DMS79 treated with DMSO at 0.1 percent for 48 hours (cell line): ENCODE data around the gene MRPL52.
"Not testable (repeated sequence)": the region's sequence is repeated elsewhere in the genome, so short reads cannot be mapped to it uniquely, and the experiment has no call there.

Source experiments
- DNase-seq: peaks from one replicate; lab custom pipeline; 2025; lab: John Stamatoyannopoulos, UW

The MRPL52 gene

GRCh38 chr14:22839159-22839779, 9.6 kb downstream of the MRPL52 start:
- no peak for DNase-seq

DNA sequence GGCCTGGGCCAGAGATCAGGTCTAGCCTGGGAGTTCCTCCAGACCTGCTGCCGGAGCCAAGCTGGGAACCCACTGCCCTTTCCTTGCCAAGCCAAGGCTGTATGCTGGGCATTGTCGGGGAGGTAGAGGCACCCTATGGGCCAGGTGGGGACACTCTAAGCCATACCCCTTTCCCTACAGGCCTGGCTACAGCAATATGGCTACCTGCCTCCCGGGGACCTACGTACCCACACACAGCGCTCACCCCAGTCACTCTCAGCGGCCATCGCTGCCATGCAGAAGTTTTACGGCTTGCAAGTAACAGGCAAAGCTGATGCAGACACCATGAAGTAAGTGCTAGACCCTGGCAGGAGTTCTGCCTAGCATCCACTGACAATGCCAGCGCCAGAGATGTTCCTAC, 11.6 kb downstream of the MRPL52 start:
- no peak for DNase-seq

DNA sequence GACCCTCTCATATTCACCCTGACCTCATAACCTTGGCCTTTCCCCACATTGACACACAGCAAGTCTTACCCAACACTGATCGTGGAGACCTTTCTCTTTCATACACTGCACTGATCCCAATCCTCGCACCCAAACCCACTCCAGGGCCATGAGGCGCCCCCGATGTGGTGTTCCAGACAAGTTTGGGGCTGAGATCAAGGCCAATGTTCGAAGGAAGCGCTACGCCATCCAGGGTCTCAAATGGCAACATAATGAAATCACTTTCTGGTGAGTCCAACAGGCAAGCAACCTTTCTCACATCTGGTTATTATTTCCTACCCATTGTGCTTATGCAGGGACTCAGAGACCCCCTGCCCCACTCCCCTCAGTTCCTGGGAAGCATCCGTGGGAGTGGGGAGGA, 12.1 kb downstream of the MRPL52 start:
- no peak for DNase-seq

DNA sequence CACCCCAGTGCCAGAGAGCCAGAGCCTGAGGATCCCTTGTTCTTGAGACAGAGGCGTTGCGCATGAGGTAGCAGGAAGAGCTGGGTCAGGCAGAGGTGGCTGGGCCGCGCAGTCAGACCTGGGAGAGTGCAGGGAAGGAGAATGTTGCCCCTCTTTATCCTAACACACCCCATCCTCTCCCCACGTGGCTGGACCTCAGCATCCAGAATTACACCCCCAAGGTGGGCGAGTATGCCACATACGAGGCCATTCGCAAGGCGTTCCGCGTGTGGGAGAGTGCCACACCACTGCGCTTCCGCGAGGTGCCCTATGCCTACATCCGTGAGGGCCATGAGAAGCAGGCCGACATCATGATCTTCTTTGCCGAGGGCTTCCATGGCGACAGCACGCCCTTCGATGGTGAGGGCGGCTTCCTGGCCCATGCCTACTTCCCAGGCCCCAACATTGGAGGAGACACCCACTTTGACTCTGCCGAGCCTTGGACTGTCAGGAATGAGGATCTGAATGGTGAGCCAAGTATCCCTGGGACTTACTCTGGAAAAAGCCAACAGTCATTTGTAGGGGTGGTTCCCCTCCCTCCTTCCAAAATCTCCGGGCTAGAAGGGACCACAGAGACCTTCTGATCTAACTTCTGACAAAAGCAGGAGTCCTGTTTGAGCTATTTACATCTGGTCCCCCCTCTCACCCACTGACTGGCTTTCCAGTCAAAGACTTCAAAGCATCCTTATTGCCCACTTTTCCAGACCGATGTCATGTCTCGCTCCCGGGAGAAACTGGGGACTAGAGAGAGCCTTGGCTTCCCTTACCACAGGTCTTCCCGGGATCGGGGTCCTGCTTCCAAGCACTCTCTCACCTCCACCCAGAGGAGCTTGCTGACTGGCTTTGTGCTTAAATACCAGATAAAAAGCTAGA, 12.8 kb downstream of the MRPL52 start:
- DNase-seq, result no peak

DNA sequence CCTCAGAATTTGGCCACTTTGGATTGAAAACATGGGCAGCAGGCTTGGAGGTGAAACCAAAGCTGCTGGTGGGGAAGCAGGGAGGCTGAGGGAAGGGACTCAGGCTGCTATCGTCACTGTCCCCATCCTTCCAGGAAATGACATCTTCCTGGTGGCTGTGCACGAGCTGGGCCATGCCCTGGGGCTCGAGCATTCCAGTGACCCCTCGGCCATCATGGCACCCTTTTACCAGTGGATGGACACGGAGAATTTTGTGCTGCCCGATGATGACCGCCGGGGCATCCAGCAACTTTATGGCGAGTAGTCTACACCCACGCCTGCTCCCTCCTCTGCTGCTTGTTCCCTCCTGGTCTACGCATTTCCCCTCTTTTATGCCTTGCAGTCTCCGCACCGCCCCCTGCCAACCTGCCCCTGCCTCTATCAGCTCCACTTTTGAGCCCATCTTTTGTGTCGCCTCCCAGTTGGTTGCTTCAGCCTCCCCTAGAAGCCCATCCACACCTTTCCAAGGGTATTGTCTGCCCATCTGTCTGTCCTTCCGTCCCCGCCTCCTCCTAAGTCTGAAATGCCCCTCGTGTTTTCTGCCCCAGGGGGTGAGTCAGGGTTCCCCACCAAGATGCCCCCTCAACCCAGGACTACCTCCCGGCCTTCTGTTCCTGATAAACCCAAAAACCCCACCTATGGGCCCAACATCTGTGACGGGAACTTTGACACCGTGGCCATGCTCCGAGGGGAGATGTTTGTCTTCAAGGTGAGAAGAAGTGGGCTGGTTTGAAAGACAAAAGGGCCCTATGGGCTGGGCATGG, 13.6 kb downstream of the MRPL52 start:
- no peak for DNase-seq

GRCh38 chr14:22844221-22845102, 14.8 kb downstream of the MRPL52 start:
- DNase-seq, result no peak

GRCh38 chr14:22845103-22845394, 15.4 kb downstream of the MRPL52 start:
- DNase-seq, result no peak

- DNase-seq, result no peak
These were observed 16.3 kb downstream of the MRPL52 start for GRCh38 chr14:22845821-22846625.

GRCh38 chr14:22846811-22847307, 17.2 kb downstream of the MRPL52 start:
- no peak for DNase-seq

DNA sequence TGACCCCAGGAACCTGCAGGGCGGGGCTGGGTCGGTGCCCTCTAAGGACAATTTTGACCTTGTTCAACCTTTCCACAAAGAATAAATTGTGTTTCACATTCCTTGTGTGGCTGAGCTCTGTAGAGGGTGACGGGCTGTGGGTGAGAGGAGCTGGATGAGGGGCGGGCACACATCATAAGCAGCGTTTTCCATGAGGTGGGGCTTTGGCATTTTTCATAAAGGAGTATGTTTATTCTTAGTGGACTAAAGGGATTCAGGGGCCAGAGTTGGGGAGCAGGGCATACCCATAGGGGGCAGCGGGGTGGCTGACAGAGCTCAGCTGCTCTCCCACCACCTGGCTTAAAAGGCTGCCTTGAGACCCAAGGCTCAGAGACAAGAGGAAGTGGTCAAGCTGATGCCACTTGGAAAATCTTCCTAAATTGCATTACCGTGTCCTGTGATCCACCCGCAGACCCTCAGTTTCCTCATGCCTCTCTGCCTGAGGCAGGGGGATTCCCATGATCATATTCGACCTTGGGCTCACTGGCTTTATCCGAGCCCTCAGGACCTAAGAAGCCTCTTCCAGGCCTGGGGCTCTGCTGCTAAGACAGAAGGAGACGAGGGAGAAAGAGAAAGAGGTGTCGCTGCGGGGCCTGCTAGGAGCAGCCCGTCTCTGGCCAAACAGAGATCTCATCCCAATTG, 18.1 kb downstream of the MRPL52 start:
- DNase-seq, result no peak

DNA sequence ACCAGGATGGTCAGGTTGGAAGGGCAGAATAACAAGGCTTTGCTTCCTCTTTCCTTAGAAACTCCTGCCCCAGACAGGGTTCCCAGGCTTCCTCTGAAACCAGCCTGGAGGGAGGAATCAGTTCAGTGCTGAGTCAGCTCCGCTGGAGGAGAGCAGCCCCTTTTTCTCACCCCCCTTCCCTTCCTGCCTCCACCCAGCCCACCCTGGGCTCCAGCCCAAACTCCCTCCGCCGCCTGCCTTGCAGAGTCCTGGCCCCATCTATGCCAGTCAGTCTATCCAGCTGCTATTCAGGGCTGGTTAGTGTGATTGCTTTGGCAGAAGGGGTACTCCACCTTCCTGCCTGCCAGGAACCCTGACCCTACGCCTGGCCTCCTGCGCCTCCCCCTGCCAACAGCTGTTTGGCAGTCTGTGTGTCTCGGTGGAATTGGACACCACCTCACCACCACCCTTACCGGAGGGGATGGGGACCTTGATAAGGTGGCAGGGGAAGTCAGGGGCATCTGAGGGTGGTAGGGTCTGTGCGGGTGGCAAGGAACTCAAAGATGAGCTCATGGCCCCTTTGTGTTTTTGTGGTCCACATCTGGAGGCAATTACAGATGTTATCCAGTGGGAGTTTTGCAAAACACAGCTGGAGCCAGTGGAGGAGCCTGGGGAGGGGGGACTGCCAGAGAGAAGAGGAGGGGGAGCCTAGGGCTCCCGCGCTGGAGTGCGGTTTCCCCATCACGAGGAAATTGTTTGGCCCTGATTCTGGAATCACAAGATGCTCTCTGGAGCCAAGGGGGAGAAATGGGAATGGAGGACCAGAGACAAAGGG, 18.9 kb downstream of the MRPL52 start:
- DNase-seq, result peak; percentile 60

GRCh38 chr14:22849212-22849819, 19.6 kb downstream of the MRPL52 start:
- DNase-seq, result peak; percentile 49

DNA sequence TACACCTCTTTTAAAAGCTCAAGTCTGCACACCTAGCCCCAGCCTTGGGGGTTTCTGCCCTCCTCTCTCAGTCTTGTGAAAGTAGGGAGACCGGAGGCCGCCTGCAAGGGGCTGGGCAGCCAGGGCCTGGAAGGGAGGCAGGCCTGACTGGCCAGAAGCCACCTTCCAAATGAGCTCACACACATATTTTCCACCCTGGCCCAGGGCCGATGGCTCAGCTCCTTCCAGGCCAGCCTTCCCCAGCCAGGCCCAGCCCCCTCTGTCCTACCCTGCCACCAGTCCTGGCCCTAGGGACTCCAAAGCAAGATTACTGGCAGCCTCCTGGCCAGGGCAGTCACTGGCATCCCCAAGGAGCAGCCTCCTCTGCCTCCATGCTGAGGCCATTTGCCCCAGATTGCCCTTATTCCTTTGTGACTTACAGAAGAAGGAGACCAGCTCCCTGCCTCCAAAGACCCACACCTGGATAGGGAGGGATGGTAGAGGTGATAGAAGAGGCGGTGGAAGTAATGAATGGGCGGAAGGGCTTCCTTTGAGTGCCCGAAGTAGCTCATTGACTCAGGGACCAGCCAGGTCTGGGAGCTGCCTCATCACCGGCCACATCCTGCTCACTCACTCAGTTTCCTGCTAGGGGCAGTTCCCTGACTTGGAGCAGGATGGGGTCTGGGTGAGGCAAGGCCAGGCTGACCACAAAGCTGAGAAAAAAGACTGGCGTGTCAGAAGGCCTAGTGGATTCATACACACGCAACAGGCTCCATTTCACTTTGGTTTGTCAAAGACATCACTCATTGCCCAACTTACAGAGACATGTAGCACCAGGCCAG, 21.5 kb downstream of the MRPL52 start:
- no peak for DNase-seq

DNA sequence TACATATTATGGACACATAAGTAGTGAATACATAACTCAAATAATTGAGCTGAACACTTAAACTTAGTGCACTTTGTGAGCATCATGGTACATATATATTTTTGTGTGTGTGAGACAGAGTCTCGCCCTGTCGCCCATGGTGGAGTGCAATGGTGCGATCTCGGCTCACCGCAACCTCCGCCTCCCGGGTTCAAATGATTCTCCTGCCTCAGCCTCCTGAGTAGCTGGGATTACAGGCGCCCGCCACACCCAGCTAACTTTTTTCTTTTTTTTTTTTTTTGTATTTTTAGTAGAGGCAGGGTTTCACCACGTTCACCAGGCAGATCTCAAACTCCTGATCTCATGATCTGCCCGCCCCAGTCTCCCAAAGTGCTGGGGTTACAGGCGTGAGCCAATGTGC, 22.5 kb downstream of the MRPL52 start:
- not testable (repeated sequence) for DNase-seq

GRCh38 chr14:22852599-22852939, 22.9 kb downstream of the MRPL52 start:
- DNase-seq, result no peak

- peak; percentile 82 for DNase-seq
These were observed 23.5 kb downstream of the MRPL52 start for GRCh38 chr14:22852940-22853767.

DNA sequence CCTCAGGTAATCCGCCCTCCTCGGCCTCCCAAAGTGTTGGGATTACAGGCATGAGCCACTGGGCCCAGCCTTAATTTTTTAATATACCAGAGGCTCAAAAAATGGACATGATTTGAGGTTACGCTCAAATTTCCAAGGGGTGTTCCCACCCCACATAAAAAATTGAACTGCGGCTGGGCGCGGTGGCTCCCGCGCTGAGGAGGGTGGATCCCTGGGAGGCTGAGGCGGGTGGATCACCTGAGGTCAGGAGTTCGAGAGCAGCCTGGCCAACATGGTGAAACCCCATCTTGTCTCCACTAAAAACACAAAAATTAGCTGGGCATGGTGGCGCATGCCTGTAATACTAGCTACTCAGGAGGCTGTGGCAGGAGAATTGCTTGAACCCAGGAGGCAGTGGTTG, 24.6 kb downstream of the MRPL52 start:
- DNase-seq, result not testable (repeated sequence)
